Upper lobe of left lung (tissue), 4 donors: ENCODE data around the gene OBSCN.

Experiments used
- POLR2AphosphoS5 ChIP-seq, 2 donors: sonication (generic); formaldehyde crosslinking; IDR thresholded peaks; one replicate each; pipeline ENCODE4 v1.5.1; 2017; ENCODE audit warnings: antibody characterized with exemption in 2 of 2
- TF ChIP-seq, protein P1 (sequence below), 6 experiments: fragments of 450-650 bp in 4 of 6; fragments of 200-600 bp in 2 of 6; sonication (generic) in 2 of 6; IDR thresholded peaks; one replicate each; pipeline ENCODE4 v1.5.1; 2016 to 2019; ENCODE audit warnings: antibody characterized with exemption in 6 of 6

- TF ChIP-seq, protein P1, sequence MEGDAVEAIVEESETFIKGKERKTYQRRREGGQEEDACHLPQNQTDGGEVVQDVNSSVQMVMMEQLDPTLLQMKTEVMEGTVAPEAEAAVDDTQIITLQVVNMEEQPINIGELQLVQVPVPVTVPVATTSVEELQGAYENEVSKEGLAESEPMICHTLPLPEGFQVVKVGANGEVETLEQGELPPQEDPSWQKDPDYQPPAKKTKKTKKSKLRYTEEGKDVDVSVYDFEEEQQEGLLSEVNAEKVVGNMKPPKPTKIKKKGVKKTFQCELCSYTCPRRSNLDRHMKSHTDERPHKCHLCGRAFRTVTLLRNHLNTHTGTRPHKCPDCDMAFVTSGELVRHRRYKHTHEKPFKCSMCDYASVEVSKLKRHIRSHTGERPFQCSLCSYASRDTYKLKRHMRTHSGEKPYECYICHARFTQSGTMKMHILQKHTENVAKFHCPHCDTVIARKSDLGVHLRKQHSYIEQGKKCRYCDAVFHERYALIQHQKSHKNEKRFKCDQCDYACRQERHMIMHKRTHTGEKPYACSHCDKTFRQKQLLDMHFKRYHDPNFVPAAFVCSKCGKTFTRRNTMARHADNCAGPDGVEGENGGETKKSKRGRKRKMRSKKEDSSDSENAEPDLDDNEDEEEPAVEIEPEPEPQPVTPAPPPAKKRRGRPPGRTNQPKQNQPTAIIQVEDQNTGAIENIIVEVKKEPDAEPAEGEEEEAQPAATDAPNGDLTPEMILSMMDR (IDR thresholded peaks at IDR 0.05): no peak
- TF ChIP-seq POLR2AphosphoS5 (IDR thresholded peaks at IDR 0.05): no peak
Observed at GRCh38 chr1:228399531-228400236, 191.8 kb downstream of the OBSCN start.
